WTC11 (cell line): ENCODE results near the gene POLR2C. TPM values are rescaled to one million over a fixed set of nuclear protein-coding genes. Genes with fewer than 3 reads are reported as not detected.

Experiments used
- ATAC-seq: fragments of 200-7000 bp; cut with Tn5 transposase; 2 replicates; pipeline ENCODE4 v1.10.0; 2021; ENCODE audit warnings: mild to moderate bottlenecking, moderate library complexity
- CTCF ChIA-PET: fragments of 300-600 bp; sonication (Branson Sonifier 250); formaldehyde crosslinking; loops from one replicate; lab custom pipeline; 2021; ENCODE audit warnings: antibody characterized with exemption; lab: Charles Lee
- POLR2A ChIA-PET: fragments of 350-600 bp; sonication (Branson Sonifier 250); formaldehyde crosslinking; loops from one replicate; lab custom pipeline; 2021; ENCODE audit warnings: antibody characterized with exemption; lab: Charles Lee
- DNase-seq: peaks from one replicate; pipeline ENCODE4 v3.0.0; 2021; ENCODE audit warnings: low spot score
- H3K27ac Mint-ChIP-seq: 2 replicates; pipeline ENCODE4 v1.8.0; 2021; ENCODE audit warnings: mixed read lengths
- H3K27me3 Mint-ChIP-seq: 2 replicates; pipeline ENCODE4 v1.8.0; 2021; ENCODE audit warnings: low read depth, mild to moderate bottlenecking, moderate library complexity, mixed read lengths
- H3K36me3 Mint-ChIP-seq: 2 replicates; pipeline ENCODE4 v1.8.0; 2021; ENCODE audit warnings: mixed read lengths
- H3K4me1 Mint-ChIP-seq: 2 replicates; pipeline ENCODE4 v1.8.0; 2022; ENCODE audit warnings: mixed read lengths
- H3K4me3 Mint-ChIP-seq: 2 replicates; pipeline ENCODE4 v1.8.0; 2021; ENCODE audit warnings: mild to moderate bottlenecking, moderate library complexity, mixed read lengths
- H3K9me3 Mint-ChIP-seq: 2 replicates; pipeline ENCODE4 v1.8.0; 2021; ENCODE audit warnings: mixed read lengths
- ATF1 ChIP-seq: sonication (generic); formaldehyde crosslinking; IDR thresholded peaks from 2 replicates; pipeline ENCODE4 v1.8.1; 2023; ENCODE audit warnings: mild to moderate bottlenecking, moderate library complexity, missing genetic modification reagents
- CBFB ChIP-seq: sonication (generic); formaldehyde crosslinking; IDR thresholded peaks from 2 replicates; pipeline ENCODE4 v1.8.1; 2022; ENCODE audit warnings: mild to moderate bottlenecking, low read depth, missing genetic modification reagents
- CREB1 ChIP-seq: sonication (generic); formaldehyde crosslinking; IDR thresholded peaks from 2 replicates; pipeline ENCODE4 v1.8.0; 2023; ENCODE audit warnings: mild to moderate bottlenecking, missing genetic modification reagents
- FOXK1 ChIP-seq: sonication (generic); formaldehyde crosslinking; IDR thresholded peaks from 2 replicates; pipeline ENCODE4 v1.8.0; 2022; ENCODE audit warnings: mild to moderate bottlenecking, moderate library complexity, missing genetic modification reagents
- NR2C2 ChIP-seq: sonication (generic); formaldehyde crosslinking; IDR thresholded peaks from 2 replicates; pipeline ENCODE4 v1.8.0; 2022; ENCODE audit warnings: mild to moderate bottlenecking, missing genetic modification reagents
- PRRX2 ChIP-seq: fragments of 250-450 bp; sonication (Bioruptor Pico); IDR thresholded peaks from 2 replicates; pipeline ENCODE4 v1.8.0; 2021; ENCODE audit warnings: mild to moderate bottlenecking
- RORB ChIP-seq: fragments of 250-450 bp; sonication (Bioruptor Pico); IDR thresholded peaks from 2 replicates; pipeline ENCODE4 v1.9.0; 2021; ENCODE audit warnings: mild to moderate bottlenecking
- SOX15 ChIP-seq: fragments of 250-450 bp; sonication (Bioruptor Pico); IDR thresholded peaks from 2 replicates; pipeline ENCODE4 v1.9.0; 2021; ENCODE audit warnings: mild to moderate bottlenecking
- TCF7 ChIP-seq: sonication (generic); formaldehyde crosslinking; IDR thresholded peaks from 2 replicates; pipeline ENCODE4 v1.8.0; 2022; ENCODE audit warnings: mild to moderate bottlenecking, low read depth, missing genetic modification reagents, moderate library complexity
- ZNF317 ChIP-seq: sonication (generic); formaldehyde crosslinking; IDR thresholded peaks from 2 replicates; pipeline ENCODE4 v1.8.1; 2023; ENCODE audit warnings: low read depth, mild to moderate bottlenecking, moderate library complexity, missing genetic modification reagents, borderline replicate concordance
- ZNF396 ChIP-seq: fragments of 250-450 bp; sonication (Bioruptor Pico); IDR thresholded peaks from 2 replicates; pipeline ENCODE4 v1.8.0; 2021; ENCODE audit warnings: mild to moderate bottlenecking, moderate library complexity, borderline replicate concordance
- ZNF423 ChIP-seq: fragments of 250-450 bp; sonication (Bioruptor Pico); IDR thresholded peaks from 2 replicates; pipeline ENCODE4 v2.1.2; 2022; ENCODE audit warnings: mild to moderate bottlenecking, moderate library complexity
- total RNA-seq: library from RNA; stranded (reverse); gene quantifications from 3 replicates; pipeline ENCODE4 v1.2.3, GENCODE V29; 2021
- TF ChIP-seq, protein P1 (sequence below): fragments of 250-450 bp; sonication (Bioruptor Pico); IDR thresholded peaks from 2 replicates; pipeline ENCODE4 v1.8.0; 2021; ENCODE audit warnings: mild to moderate bottlenecking
- TF ChIP-seq, protein P2 (sequence below): sonication (generic); formaldehyde crosslinking; IDR thresholded peaks from 2 replicates; pipeline ENCODE4 v1.8.1; 2023; ENCODE audit warnings: mild to moderate bottlenecking, missing genetic modification reagents
- TF ChIP-seq, protein P3 (sequence below): sonication (generic); formaldehyde crosslinking; IDR thresholded peaks from 2 replicates; pipeline ENCODE4 v1.8.1; 2023; ENCODE audit warnings: mild to moderate bottlenecking, missing genetic modification reagents, borderline replicate concordance
- TF ChIP-seq, protein P4 (sequence below): fragments of 250-450 bp; sonication (Bioruptor Pico); IDR thresholded peaks from 2 replicates; pipeline ENCODE4 v1.9.0; 2021; ENCODE audit warnings: mild to moderate bottlenecking
- TF ChIP-seq, protein P5 (sequence below): sonication (generic); formaldehyde crosslinking; IDR thresholded peaks from 2 replicates; pipeline ENCODE4 v1.8.1; 2022; ENCODE audit warnings: mild to moderate bottlenecking, moderate library complexity, missing genetic modification reagents
- TF ChIP-seq, protein P6 (sequence below): sonication (generic); formaldehyde crosslinking; IDR thresholded peaks from 2 replicates; pipeline ENCODE4 v1.8.1; 2023; ENCODE audit warnings: mild to moderate bottlenecking, missing genetic modification reagents
- TF ChIP-seq, protein P7 (sequence below): fragments of 250-450 bp; sonication (Bioruptor Pico); conservative IDR thresholded peaks from 2 replicates; pipeline ENCODE4 v1.9.0; 2021; ENCODE audit warnings: mild to moderate bottlenecking
- TF ChIP-seq, protein P8 (sequence below): sonication (generic); formaldehyde crosslinking; IDR thresholded peaks from 2 replicates; pipeline ENCODE4 v1.8.0; 2023; ENCODE audit warnings: missing genetic modification reagents

POLR2C gene
- total RNA-seq, 1 experiment from 2014 or later, result 75.4 TPM

DNA sequence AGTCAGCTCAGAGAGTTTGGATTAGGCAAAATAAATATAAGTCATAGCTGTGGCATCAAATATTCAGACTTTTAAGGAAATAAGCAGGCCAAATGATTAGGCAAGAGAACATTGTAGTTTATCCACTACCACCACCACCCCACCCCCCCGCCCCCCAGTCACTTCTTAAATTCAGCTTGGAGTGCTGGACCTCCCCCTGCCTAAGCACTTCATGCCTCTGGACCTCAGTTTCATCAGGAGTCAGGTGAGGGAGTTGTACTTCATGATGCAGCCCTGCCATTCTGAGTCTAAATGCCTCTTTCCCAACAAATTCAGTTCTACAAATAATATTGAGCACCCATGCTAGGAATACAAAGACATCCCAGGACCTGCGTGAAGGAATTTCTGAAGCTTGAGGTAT, 2.0 kb downstream of the POLR2C start:
- TF ChIP-seq, protein P1, sequence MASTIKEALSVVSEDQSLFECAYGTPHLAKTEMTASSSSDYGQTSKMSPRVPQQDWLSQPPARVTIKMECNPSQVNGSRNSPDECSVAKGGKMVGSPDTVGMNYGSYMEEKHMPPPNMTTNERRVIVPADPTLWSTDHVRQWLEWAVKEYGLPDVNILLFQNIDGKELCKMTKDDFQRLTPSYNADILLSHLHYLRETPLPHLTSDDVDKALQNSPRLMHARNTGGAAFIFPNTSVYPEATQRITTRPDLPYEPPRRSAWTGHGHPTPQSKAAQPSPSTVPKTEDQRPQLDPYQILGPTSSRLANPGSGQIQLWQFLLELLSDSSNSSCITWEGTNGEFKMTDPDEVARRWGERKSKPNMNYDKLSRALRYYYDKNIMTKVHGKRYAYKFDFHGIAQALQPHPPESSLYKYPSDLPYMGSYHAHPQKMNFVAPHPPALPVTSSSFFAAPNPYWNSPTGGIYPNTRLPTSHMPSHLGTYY (CRISPR knock-in tag), result no peak
- TF ChIP-seq, protein P2, sequence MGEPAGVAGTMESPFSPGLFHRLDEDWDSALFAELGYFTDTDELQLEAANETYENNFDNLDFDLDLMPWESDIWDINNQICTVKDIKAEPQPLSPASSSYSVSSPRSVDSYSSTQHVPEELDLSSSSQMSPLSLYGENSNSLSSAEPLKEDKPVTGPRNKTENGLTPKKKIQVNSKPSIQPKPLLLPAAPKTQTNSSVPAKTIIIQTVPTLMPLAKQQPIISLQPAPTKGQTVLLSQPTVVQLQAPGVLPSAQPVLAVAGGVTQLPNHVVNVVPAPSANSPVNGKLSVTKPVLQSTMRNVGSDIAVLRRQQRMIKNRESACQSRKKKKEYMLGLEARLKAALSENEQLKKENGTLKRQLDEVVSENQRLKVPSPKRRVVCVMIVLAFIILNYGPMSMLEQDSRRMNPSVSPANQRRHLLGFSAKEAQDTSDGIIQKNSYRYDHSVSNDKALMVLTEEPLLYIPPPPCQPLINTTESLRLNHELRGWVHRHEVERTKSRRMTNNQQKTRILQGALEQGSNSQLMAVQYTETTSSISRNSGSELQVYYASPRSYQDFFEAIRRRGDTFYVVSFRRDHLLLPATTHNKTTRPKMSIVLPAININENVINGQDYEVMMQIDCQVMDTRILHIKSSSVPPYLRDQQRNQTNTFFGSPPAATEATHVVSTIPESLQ, result no peak
- no peak for TF ChIP-seq RORB (CRISPR knock-in tag)
- TF ChIP-seq ZNF396 (CRISPR knock-in tag), result no peak
- no peak for TF ChIP-seq FOXK1 (CRISPR knock-in tag)
- TF ChIP-seq, protein P3, sequence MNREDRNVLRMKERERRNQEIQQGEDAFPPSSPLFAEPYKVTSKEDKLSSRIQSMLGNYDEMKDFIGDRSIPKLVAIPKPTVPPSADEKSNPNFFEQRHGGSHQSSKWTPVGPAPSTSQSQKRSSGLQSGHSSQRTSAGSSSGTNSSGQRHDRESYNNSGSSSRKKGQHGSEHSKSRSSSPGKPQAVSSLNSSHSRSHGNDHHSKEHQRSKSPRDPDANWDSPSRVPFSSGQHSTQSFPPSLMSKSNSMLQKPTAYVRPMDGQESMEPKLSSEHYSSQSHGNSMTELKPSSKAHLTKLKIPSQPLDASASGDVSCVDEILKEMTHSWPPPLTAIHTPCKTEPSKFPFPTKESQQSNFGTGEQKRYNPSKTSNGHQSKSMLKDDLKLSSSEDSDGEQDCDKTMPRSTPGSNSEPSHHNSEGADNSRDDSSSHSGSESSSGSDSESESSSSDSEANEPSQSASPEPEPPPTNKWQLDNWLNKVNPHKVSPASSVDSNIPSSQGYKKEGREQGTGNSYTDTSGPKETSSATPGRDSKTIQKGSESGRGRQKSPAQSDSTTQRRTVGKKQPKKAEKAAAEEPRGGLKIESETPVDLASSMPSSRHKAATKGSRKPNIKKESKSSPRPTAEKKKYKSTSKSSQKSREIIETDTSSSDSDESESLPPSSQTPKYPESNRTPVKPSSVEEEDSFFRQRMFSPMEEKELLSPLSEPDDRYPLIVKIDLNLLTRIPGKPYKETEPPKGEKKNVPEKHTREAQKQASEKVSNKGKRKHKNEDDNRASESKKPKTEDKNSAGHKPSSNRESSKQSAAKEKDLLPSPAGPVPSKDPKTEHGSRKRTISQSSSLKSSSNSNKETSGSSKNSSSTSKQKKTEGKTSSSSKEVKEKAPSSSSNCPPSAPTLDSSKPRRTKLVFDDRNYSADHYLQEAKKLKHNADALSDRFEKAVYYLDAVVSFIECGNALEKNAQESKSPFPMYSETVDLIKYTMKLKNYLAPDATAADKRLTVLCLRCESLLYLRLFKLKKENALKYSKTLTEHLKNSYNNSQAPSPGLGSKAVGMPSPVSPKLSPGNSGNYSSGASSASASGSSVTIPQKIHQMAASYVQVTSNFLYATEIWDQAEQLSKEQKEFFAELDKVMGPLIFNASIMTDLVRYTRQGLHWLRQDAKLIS (CRISPR knock-in tag), result no peak
- no peak for TF ChIP-seq CBFB (CRISPR knock-in tag)
- TF ChIP-seq ZNF317 (CRISPR knock-in tag), result no peak
- no peak for TF ChIP-seq PRRX2 (CRISPR knock-in tag)
- TF ChIP-seq ZNF423, result no peak
- no peak for TF ChIP-seq ATF1 (CRISPR knock-in tag)
- TF ChIP-seq NR2C2, result no peak
- TF ChIP-seq CREB1 (CRISPR knock-in tag), result no peak
- TF ChIP-seq, protein P4, sequence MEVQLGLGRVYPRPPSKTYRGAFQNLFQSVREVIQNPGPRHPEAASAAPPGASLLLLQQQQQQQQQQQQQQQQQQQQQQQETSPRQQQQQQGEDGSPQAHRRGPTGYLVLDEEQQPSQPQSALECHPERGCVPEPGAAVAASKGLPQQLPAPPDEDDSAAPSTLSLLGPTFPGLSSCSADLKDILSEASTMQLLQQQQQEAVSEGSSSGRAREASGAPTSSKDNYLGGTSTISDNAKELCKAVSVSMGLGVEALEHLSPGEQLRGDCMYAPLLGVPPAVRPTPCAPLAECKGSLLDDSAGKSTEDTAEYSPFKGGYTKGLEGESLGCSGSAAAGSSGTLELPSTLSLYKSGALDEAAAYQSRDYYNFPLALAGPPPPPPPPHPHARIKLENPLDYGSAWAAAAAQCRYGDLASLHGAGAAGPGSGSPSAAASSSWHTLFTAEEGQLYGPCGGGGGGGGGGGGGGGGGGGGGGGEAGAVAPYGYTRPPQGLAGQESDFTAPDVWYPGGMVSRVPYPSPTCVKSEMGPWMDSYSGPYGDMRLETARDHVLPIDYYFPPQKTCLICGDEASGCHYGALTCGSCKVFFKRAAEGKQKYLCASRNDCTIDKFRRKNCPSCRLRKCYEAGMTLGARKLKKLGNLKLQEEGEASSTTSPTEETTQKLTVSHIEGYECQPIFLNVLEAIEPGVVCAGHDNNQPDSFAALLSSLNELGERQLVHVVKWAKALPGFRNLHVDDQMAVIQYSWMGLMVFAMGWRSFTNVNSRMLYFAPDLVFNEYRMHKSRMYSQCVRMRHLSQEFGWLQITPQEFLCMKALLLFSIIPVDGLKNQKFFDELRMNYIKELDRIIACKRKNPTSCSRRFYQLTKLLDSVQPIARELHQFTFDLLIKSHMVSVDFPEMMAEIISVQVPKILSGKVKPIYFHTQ, result no peak
- Mint-ChIP-seq H3K27ac (no peak overlapping the region), H3K9me3 (no peaks in the 10 kb centered on the region), H3K4me1 (peaks cover 4% of the 10 kb centered on the region), H3K36me3 (peaks cover 62% of the 10 kb centered on the region), H3K27me3 (no peaks in the 10 kb centered on the region), H3K4me3 (peak overlapping the region; percentile 100; the same call in 1 of the 2 replicates)
- POLR2A ChIA-PET, result interaction anchor here (0.5 kb wide), 1 partner anchor 19 kb away, joined by 3 read pairs; no protein-coding TSS in a partner anchor
- ATAC-seq (no peak), DNase-seq (no peak)
- CTCF ChIA-PET, result interaction anchor here (3.5 to 5.1 kb wide), 2 partner anchors 18 to 55 kb away, joined by 36 to 71 read pairs; partner anchors contain the start of genes CIAPIN1 and COQ9

DNA sequence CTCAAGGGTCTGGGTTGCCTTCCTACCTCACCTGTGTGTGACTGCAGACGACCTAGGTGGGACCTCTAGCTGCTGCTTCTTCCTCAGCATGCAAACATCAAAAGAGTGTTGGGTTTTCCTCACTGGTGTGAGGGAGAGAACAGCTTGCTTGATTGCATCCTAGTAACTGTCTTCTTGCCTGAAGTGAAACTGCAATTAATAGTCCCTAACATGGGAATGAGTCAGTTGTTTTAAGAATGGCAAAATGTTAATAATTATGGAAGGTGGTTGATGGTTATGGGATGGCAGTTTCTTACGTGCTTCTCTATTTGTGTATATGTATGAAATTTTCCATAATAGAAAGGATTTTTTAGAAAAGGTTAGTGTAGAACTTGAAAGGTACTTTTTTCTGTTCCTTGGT, 5.9 kb downstream of the POLR2C start:
- Mint-ChIP-seq H3K27me3 (no peaks in the 10 kb centered on the region), H3K9me3 (no peaks in the 10 kb centered on the region), H3K4me3 (no peak overlapping the region), H3K36me3 (peaks cover 70% of the 10 kb centered on the region), H3K27ac (no peak overlapping the region), H3K4me1 (peaks cover 33% of the 10 kb centered on the region)
- TF ChIP-seq, protein P5, sequence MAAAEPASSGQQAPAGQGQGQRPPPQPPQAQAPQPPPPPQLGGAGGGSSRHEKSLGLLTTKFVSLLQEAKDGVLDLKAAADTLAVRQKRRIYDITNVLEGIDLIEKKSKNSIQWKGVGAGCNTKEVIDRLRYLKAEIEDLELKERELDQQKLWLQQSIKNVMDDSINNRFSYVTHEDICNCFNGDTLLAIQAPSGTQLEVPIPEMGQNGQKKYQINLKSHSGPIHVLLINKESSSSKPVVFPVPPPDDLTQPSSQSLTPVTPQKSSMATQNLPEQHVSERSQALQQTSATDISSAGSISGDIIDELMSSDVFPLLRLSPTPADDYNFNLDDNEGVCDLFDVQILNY (CRISPR knock-in tag), result no peak
- TF ChIP-seq ATF1 (CRISPR knock-in tag) (no peak), TCF7 (CRISPR knock-in tag) (no peak), SOX15 (CRISPR knock-in tag) (no peak)
- TF ChIP-seq, protein P6, sequence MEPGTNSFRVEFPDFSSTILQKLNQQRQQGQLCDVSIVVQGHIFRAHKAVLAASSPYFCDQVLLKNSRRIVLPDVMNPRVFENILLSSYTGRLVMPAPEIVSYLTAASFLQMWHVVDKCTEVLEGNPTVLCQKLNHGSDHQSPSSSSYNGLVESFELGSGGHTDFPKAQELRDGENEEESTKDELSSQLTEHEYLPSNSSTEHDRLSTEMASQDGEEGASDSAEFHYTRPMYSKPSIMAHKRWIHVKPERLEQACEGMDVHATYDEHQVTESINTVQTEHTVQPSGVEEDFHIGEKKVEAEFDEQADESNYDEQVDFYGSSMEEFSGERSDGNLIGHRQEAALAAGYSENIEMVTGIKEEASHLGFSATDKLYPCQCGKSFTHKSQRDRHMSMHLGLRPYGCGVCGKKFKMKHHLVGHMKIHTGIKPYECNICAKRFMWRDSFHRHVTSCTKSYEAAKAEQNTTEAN (CRISPR knock-in tag), result no peak
- TF ChIP-seq, protein P7, sequence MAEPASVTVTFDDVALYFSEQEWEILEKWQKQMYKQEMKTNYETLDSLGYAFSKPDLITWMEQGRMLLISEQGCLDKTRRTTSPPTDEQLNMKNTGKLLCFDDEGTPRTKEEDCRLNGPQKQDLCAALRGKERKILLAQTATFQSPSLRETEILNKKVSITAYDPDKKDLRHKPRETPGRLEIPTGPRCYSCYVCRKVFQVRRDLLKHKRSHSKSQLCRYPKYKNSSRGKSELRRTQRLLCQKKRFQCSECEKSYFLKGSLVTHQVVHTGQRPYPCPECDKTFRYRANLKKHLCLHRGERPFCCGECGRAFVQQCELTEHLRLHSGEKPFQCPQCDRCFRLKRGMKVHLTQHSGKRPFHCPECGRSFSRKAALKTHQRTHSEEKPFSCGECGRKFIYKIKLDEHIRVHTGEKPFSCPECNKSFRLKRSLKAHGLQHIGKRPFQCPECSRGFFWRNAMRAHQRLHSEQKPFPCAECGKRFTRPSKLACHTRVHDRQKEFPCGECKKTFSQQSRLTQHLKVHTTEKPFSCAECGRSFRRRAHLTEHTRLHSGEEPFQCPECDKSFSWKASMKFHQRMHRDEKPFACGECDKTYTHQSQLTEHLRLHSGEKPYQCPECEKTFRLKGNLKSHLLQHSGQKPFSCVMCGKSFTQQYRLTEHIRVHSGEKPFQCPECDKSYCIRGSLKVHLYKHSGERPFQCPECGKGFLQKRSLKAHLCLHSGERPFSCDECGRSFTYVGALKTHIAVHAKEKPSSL, result no peak
- TF ChIP-seq, protein P8, sequence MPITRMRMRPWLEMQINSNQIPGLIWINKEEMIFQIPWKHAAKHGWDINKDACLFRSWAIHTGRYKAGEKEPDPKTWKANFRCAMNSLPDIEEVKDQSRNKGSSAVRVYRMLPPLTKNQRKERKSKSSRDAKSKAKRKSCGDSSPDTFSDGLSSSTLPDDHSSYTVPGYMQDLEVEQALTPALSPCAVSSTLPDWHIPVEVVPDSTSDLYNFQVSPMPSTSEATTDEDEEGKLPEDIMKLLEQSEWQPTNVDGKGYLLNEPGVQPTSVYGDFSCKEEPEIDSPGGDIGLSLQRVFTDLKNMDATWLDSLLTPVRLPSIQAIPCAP (CRISPR knock-in tag), result no peak
- DNase-seq (no peak), ATAC-seq (no peak)
- ChIA-PET POLR2A (no interaction called here), CTCF (no interaction called here)
